Endothelial cell of hepatic sinusoid (primary cell): Measurements from ENCODE around the gene ARMC10.

Experiments used
- in situ Hi-C: cut with HindIII; loops from 2 replicates; pipeline ENCODE4 v1.10.0; 2017; ENCODE audit warnings: low sequenced_read_pairs

The ARMC10 gene

GRCh38 chr7:103121641-103122040 lies 46.7 kb downstream of the ARMC10 start:
- in situ Hi-C loops: no loop called here

GRCh38 chr7:103123529-103123928 lies 48.6 kb downstream of the ARMC10 start:
- in situ Hi-C loops: no loop called here

DNA sequence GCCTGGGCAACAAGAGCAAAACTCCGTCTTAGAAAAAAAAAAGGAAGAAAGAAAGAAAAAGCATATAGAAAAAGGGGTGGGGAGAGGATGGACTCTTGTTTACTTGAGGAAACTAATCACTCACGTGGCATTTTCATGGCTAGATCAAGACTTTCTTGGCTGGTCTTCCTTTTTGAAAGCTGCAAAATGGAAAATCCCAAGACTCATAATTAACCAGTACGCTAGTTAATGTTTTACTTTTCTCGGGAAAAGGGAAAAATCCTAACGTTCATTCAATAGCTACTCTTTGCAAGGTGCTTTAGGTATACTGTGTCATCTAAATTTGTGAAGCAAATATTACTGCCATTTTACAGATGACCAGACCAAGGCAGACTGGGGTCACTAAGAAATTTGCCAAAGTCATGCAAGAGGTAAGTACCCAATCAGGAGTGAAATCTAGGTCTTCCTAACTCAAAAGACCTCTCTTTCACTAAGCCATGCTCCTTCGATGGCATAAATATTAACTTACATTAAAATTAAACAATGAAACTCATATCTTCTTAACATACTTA lies 49.6 kb downstream of the ARMC10 start:
- in situ Hi-C loops: no loop called here

GRCh38 chr7:103127006-103127405 lies 52.1 kb downstream of the ARMC10 start:
- in situ Hi-C loops: no loop called here

DNA sequence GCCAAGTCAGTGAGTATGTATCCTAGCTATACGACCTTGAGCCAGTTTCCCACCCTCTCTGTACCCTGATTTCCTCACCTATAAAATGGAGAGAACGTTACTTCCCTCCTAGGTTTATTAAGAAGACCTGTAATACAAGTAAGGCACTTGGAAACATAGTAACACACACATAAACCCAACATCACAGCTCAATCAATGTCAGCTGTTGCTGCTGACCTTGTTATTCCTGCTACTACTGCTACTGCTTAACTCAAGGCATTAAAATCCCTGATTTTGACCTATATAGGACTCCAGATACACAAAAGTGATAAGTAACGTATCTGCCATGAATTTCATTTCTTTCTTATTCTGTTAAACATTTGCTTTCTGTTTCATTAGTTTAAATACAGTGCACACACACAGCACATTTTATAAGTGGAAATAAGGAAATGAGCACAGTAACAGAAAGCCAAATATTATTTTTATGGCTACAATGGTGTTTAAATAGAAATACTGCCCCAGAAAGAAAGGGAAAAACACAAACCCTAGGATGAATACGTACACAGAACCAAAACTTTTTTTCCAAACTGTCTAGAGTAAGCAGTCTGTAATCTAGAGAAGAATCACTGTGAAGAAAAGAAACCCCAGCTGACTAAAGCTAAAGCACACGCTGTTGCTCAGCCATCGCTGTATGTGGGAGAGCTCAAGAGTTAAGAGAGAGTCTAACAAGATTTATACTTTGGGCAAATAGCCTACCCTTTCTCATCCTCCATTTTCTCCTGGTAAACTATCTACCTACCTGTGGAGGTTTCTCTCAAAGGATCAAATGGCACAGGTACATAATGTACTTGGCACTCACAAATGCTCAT lies 55.0 kb downstream of the ARMC10 start:
- in situ Hi-C loops: no loop called here

- in situ Hi-C loops: no loop called here
These were observed 56.1 kb downstream of the ARMC10 start for GRCh38 chr7:103130901-103131624.

DNA sequence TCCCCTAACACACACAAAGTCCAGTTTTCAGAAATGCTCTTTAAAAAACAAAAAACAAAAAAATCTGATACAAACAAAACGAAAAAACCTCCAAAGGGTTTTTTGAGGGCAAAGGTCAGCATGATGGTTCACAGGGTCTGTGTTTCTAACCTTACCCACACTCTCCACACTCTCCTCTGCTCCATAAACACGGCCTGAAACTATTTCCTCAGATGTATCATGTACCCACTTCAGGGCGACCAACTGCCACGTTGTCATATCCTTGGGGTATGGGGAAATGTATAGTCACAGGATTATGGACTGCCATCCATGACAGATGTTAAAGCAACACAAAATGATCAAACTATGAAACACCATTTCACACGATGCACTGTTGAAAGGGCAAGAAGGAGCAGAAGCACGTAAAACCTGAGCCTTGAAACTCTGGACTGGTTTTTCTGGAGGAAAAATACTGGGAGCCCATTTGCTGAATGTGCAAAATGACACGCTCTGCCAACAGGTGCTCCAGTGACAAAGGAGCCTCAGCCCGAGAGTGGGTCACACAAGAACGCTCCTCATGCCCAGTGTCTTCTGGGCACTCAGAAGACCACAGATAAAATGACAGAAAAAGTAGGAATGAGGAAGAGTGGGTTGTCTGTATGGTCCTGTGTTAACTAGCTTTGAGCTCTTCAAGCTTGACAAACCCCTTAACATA lies 58.2 kb downstream of the ARMC10 start:
- in situ Hi-C loops: no loop called here

DNA sequence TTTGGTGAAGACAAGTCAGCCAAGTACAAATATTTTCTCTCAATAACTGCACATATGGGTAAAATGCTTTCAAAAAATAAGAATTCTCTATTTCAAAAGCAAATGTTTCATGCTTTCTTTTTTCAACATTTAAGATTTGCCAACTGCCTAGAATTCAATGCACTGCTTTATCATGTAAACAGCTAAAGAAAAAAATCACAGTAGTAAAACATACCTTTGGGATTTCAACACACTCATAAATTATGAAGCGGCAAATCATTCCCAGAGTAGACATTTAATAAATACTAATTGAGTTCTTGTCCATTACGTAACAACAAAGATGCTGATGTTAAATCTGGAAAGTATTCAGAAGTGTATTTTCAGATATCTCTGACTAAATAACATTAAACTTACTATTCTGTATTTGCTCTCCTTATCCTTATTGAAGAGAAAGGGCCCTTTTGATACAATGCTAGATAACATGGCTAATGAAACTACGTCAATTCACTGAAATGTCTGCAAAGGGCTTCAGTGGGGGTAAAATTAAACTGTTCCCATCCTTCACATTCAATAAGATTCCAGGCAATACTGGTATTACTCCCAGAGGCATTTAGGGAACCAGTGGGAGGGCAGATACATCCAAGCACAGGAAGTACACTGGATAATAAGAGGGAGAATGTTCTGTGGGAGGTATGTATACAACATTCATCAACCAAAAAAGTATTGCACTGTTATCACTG lies 60.1 kb downstream of the ARMC10 start:
- in situ Hi-C loops: no loop called here

DNA sequence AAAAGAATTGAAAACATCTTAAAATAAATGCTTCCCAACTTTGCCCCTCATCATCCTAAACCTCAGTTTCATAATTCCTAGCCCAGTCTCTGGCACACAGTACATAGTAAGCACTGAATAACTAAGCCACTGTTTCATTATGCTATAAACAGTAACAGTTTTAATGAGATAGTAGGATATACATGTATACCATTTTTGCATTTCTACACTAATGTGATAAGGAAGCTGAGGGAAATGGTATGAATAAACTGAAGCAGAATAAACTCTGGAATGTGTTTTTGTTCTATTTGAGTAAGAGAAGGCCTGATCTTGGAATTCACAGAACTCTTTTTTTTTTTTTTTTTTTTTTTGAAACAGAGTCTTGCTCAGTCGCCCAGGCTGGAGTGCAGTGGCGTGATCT lies 65.1 kb downstream of the ARMC10 start:
- in situ Hi-C loops: no loop called here

DNA sequence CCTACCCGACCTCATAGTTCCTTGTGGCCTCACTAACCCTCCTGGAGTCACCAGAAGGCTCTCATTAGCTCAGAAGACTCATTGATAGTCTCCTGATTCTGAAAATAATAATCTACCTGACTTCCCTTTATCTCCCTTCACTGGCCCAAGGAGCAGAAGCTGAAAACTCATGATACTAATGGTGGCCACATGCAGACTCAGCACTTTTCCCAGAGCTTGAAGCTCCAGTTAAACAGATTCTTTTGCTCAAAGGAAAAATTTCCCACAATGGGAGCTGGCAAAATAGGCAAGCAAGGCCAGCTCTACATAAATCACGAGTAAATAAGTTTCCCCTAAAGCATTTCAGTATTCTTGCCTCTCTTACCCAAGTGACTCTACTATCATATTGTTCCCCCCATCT lies 65.7 kb downstream of the ARMC10 start:
- in situ Hi-C loops: no loop called here

DNA sequence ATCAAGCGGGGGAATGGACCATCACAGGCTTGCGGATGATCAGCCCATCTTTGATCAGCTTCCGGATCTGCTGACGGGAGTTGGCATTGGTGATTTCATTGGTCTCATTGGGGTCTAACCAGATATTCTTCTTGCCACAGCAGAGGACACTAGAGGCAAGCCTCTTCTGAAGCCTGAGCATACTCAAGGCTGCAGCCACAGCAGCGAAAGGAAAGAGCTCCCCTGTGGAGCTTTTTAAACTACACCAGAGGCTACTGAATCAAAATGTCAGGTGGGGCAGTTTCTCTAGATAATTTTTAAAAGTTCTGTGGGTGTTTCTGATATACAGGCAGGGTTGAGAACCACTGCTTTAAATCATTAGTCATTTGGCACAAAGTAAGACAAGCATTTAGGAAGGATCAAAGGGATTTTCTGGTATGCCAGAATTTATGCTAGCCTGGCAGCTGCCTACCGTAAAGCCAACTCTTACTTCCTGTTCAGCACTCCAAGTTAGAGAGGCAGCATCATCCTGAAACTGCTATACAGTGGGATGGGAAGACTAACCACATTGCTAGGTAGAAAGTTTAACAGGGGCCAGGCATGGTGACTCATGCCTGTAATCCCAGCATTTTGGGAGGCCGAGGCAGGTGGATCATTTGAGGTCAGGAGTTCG lies 66.9 kb downstream of the ARMC10 start:
- in situ Hi-C loops: no loop called here

DNA sequence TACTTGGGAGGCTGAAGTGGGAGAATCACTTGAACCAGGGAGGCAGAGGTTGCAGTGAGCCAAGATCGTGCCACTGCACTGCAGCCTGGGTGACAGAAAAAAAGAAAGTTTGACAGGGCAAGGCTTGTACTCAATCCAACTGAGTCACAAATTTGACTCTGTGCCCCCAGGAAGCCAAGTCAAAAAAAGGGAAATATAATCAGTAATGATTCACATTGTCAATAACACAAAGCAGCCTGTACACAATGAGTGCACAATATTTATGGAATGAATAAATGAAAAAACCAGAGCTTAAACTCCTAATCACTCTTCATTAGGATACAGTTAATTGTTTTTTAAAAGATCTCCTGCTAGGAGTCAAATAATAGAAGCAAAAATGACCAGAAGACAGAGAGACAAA lies 67.6 kb downstream of the ARMC10 start:
- in situ Hi-C loops: no loop called here

DNA sequence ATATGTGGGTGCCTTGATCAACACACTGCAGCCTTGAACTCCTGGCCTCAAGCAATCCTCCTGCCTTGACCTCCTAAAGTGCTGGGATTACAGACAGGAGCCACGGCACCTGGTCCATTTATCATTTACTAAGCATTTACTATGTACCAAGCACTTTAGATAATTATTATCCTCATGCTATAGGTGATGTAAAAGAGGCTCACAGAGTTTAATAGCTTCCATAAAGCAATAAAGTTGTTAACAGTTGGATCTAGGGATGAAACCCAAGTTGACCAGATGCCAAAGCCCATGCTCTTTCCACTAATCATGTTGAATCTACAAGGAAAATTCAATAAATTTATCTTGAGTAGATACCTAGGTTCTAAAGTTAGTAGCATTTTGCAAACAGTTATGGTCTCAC lies 68.9 kb downstream of the ARMC10 start:
- in situ Hi-C loops: no loop called here

GRCh38 chr7:103144754-103145153 lies 69.8 kb downstream of the ARMC10 start:
- in situ Hi-C loops: loop anchor here (5.0 kb wide), 1 partner anchor 42 kb away; no protein-coding TSS in a partner anchor

DNA sequence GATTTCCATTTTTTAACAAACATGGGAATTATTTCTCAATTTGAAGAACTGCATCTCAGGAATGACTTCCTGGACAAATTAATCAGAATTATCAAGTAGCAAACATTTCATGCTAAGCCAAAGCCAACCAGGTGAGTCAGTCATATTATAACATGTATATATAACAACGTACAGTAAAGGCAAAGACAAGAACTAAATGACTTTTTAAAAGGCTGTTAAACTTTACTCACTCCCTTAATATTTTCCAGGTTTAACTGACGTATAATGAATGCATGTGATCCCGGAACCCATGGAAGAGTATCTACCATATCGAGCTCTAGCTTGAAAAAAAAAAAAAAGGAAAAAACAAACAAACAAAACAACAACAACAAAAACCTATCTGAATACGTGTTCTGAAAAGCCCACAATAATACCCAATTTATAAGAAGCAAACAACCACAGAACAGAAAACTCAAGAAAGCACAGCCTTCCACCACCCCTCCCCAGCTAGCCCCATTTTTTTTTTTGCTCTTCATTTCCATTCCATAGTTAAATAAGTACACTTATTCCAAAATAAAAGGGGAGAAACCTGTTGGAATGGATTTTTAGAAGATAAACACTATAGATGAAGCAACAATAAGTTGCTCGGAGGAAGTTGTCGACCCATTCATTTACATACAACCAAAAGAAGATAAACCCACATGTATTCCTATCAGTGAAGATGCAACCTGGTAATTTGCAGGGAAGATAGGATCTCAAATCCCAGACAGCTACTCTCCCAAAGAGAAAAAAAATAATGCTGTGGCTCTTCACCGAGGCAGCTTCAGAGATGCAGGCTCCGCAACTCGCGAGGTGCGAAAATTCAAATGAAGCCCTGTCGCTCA lies 73.4 kb downstream of the ARMC10 start:
- in situ Hi-C loops: loop anchor here (5.0 kb wide), 1 partner anchor 46 kb away; no protein-coding TSS in a partner anchor
